Measurements from ENCODE around the gene SYAP1.

Gene SYAP1

GRCh38 chrX:16696956-16697355 lies 22.5 kb upstream of the SYAP1 start:
- TF ChIP-seq CTCF (conservative IDR thresholded peaks at IDR 0.05; ENCODE audit: low read length), result no peak
- DNase-seq (ENCODE audit: low read depth), result no peak

GRCh38 chrX:16699389-16699788 lies 20.0 kb upstream of the SYAP1 start:
- DNase-seq (ENCODE audit: low read depth), result no peak
- no peak for TF ChIP-seq CTCF (conservative IDR thresholded peaks at IDR 0.05; ENCODE audit: low read length)
- no peak overlapping the region for H3K4me3 ChIP-seq (ENCODE audit: low read length)

More at GRCh38 chrX:16696956-16697355, 22.5 kb upstream of the SYAP1 start:
- no peak overlapping the region for H3K4me3 ChIP-seq (ENCODE audit: low read length)

- no peak for TF ChIP-seq CTCF (conservative IDR thresholded peaks at IDR 0.05; ENCODE audit: low read length)
- DNase-seq (ENCODE audit: low read depth), result no peak
- H3K4me3 ChIP-seq (ENCODE audit: low read length), result no peak overlapping the region
These were observed 18.7 kb upstream of the SYAP1 start for GRCh38 chrX:16700734-16701133.

- TF ChIP-seq CTCF (conservative IDR thresholded peaks at IDR 0.05; ENCODE audit: low read length), result no peak
These were observed 16.5 kb upstream of the SYAP1 start for GRCh38 chrX:16702700-16703599.

GRCh38 chrX:16705370-16705769 lies 14.0 kb upstream of the SYAP1 start:
- no peak for TF ChIP-seq CTCF (conservative IDR thresholded peaks at IDR 0.05; ENCODE audit: low read length)
- no peak for DNase-seq (ENCODE audit: low read depth)
- H3K4me3 ChIP-seq (ENCODE audit: low read length), result no peak overlapping the region

More at GRCh38 chrX:16702700-16703599, 16.5 kb upstream of the SYAP1 start:
- no peak overlapping the region for H3K4me3 ChIP-seq (ENCODE audit: low read length)
- DNase-seq (ENCODE audit: low read depth), result no peak

- no peak for TF ChIP-seq CTCF (conservative IDR thresholded peaks at IDR 0.05; ENCODE audit: low read length)
- no peak overlapping the region for H3K4me3 ChIP-seq (ENCODE audit: low read length)
- DNase-seq (ENCODE audit: low read depth), result no peak
These were observed 11.4 kb upstream of the SYAP1 start for GRCh38 chrX:16708016-16708415.

GRCh38 chrX:16711219-16711811 lies 8.1 kb upstream of the SYAP1 start:
- TF ChIP-seq CTCF (conservative IDR thresholded peaks at IDR 0.05; ENCODE audit: low read length), result no peak
- H3K4me3 ChIP-seq (ENCODE audit: low read length), result peak overlapping the region; percentile 67
- no peak for DNase-seq (ENCODE audit: low read depth)
